ENCODE data around the gene CTDSP2. TPM values are rescaled to one million over a fixed set of nuclear protein-coding genes. Genes with fewer than 3 reads are reported as not detected.

CTDSP2 gene
- total RNA-seq, 2 donors from 2014 or later: 67.6 to 105 TPM

- no peak for DNase-seq (ENCODE audit: low spot score)
- H3K4me1 ChIP-seq: peaks cover 0 to 54% of the 10 kb centered on the region in 2 donors
- H3K27ac ChIP-seq: peak overlapping the region in 1 of 2 donors; percentile 74
- H3K36me3 ChIP-seq: peaks cover 38% of the 10 kb centered on the region
- no peaks in the 10 kb centered on the region for H3K27me3 ChIP-seq
- no peaks in the 10 kb centered on the region for H3K9me3 ChIP-seq
- H3K4me3 ChIP-seq: no peak overlapping the region
- TF ChIP-seq CTCF (IDR thresholded peaks at IDR 0.05): no peak
These were observed 30.3 kb downstream of the CTDSP2 start for GRCh38 chr12:57816001-57816854.

GRCh38 chr12:57815177-57816000 is 31.1 kb downstream of the CTDSP2 start:
- Histone ChIP-seq H3K36me3 (peaks cover 38% of the 10 kb centered on the region), H3K4me3 (no peak overlapping the region), H3K27ac (peak overlapping the region in 1 of 2 donors; percentile 74), H3K9me3 (no peaks in the 10 kb centered on the region), H3K27me3 (no peaks in the 10 kb centered on the region), H3K4me1 (peaks cover 0 to 54% of the 10 kb centered on the region in 2 donors)
- no peak for TF ChIP-seq CTCF (IDR thresholded peaks at IDR 0.05)
- DNase-seq (ENCODE audit: low spot score): no peak

- H3K36me3 ChIP-seq: peaks cover 38% of the 10 kb centered on the region
- no peaks in the 10 kb centered on the region for H3K27me3 ChIP-seq
- H3K27ac ChIP-seq: no peak overlapping the region
- DNase-seq (ENCODE audit: low spot score): no peak
- no peak for TF ChIP-seq CTCF (IDR thresholded peaks at IDR 0.05)
- no peak overlapping the region for H3K4me3 ChIP-seq
- peaks cover 0 to 54% of the 10 kb centered on the region in 2 donors for H3K4me1 ChIP-seq
- no peaks in the 10 kb centered on the region for H3K9me3 ChIP-seq
These were observed 32.4 kb downstream of the CTDSP2 start for GRCh38 chr12:57813971-57814772.

- Histone ChIP-seq H3K9me3 (no peaks in the 10 kb centered on the region), H3K4me3 (no peak overlapping the region), H3K4me1 (peaks cover 0 to 45% of the 10 kb centered on the region in 2 donors), H3K36me3 (peaks cover 34% of the 10 kb centered on the region), H3K27ac (no peak overlapping the region), H3K27me3 (no peaks in the 10 kb centered on the region)
- TF ChIP-seq CTCF (IDR thresholded peaks at IDR 0.05): no peak
- DNase-seq (ENCODE audit: low spot score): no peak
These were observed 33.2 kb downstream of the CTDSP2 start for GRCh38 chr12:57813111-57813970.

All from right atrium auricular region (tissue), 2 donors.